Measurements from ENCODE around the gene REPIN1. TPM values are rescaled to one million over a fixed set of nuclear protein-coding genes. Genes with fewer than 3 reads are reported as not detected.
A peak's percentile ranks its signal among the peaks of the same experiment; 100 is the strongest.

The REPIN1 gene
- total and polyA plus RNA-seq, 9 of the 15 experiments (the other 6 are each of a cell fraction or from before 2014, with no cell fraction given): 8.1 to 283 (median 94.3) TPM

DNA sequence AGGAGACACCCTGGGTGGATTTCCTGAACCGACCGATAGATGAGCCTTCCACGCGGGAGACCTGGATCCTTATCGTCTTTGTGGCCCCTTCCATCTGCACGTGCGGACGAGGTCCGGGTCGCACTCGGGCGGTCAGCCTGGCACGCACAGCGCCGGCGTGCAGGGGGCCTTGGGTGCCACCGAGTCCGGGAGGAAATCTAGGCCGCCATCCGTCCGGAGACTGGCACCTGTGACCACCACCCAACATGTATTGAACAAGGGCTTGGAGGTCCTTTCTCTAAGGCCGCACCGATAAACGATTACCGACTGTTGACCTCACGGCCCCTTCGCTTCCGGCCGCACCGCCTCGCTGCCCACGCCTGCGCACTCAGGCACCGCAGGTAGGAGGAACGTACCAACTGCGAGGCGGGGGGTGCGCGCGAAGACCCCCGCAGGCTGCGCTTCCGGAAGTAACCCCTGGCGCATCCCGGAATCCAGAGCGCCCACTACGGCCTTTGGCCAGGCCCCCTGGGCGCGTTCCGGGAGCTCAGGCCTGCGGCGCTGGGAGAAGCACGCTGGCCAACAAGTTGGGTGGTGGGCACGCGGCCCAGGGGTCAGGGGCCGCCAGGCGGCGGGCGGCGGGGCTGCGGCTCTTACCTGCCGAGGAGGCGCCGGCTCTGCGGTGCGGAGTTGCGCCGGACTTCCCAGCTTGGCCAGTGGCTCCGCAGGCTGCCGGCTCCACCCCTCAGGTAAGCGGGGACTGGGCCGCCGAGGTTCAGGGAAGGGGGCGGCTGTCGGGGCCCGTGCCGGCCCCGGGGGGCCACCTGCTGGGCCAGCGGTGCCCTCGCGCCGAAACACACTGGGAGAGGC, 45.6 kb upstream of the REPIN1 start, which contains the start of the genes ACTR3C and LRRC61 (continued):
- TF ChIP-seq ZNF224 (CRISPR knock-in tag; IDR thresholded peaks at IDR 0.05): peak; percentile 81
- peak; percentile 75 for TF ChIP-seq EGR1 (conservative IDR thresholded peaks at IDR 0.05)
- peak; percentile 39; the same call in 1 of the 2 replicates for TF ChIP-seq PHB2 (IDR thresholded peaks at IDR 0.05; ENCODE audit: low read depth)
- peak; percentile 62 for TF ChIP-seq PML (IDR thresholded peaks at IDR 0.05; ENCODE audit: low read length)
- TF ChIP-seq ZNF75A (CRISPR knock-in tag; IDR thresholded peaks at IDR 0.05): peak; percentile 73; the same call in 1 of the 2 replicates
- peak; percentile 6 for TF ChIP-seq SMARCB1 (IDR thresholded peaks at IDR 0.05; ENCODE audit: insufficient read length, low read depth)
- TF ChIP-seq, protein P1, sequence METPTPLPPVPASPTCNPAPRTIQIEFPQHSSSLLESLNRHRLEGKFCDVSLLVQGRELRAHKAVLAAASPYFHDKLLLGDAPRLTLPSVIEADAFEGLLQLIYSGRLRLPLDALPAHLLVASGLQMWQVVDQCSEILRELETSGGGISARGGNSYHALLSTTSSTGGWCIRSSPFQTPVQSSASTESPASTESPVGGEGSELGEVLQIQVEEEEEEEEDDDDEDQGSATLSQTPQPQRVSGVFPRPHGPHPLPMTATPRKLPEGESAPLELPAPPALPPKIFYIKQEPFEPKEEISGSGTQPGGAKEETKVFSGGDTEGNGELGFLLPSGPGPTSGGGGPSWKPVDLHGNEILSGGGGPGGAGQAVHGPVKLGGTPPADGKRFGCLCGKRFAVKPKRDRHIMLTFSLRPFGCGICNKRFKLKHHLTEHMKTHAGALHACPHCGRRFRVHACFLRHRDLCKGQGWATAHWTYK (CRISPR knock-in tag; IDR thresholded peaks at IDR 0.05): peak; percentile 95
- peak; percentile 43; the same call in 1 of the 2 replicates for TF ChIP-seq ZNF12 (CRISPR knock-in tag; IDR thresholded peaks at IDR 0.05)
- TF ChIP-seq, protein P2, sequence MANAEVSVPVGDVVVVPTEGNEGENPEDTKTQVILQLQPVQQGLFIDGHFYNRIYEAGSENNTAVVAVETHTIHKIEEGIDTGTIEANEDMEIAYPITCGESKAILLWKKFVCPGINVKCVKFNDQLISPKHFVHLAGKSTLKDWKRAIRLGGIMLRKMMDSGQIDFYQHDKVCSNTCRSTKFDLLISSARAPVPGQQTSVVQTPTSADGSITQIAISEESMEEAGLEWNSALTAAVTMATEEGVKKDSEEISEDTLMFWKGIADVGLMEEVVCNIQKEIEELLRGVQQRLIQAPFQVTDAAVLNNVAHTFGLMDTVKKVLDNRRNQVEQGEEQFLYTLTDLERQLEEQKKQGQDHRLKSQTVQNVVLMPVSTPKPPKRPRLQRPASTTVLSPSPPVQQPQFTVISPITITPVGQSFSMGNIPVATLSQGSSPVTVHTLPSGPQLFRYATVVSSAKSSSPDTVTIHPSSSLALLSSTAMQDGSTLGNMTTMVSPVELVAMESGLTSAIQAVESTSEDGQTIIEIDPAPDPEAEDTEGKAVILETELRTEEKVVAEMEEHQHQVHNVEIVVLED (CRISPR knock-in tag; IDR thresholded peaks at IDR 0.05): peak; percentile 55; the same call in 1 of the 2 replicates
- TF ChIP-seq CCNT2 (IDR thresholded peaks at IDR 0.05; ENCODE audit: borderline replicate concordance, extremely low read depth, insufficient read length, low read depth, low read length): peak; percentile 81
- 0 out of 2 replicates have a peak, but pooled peaks have one; percentile 76 for TF ChIP-seq ZNF311 (CRISPR knock-in tag; IDR thresholded peaks at IDR 0.05)
- TF ChIP-seq, protein P3, sequence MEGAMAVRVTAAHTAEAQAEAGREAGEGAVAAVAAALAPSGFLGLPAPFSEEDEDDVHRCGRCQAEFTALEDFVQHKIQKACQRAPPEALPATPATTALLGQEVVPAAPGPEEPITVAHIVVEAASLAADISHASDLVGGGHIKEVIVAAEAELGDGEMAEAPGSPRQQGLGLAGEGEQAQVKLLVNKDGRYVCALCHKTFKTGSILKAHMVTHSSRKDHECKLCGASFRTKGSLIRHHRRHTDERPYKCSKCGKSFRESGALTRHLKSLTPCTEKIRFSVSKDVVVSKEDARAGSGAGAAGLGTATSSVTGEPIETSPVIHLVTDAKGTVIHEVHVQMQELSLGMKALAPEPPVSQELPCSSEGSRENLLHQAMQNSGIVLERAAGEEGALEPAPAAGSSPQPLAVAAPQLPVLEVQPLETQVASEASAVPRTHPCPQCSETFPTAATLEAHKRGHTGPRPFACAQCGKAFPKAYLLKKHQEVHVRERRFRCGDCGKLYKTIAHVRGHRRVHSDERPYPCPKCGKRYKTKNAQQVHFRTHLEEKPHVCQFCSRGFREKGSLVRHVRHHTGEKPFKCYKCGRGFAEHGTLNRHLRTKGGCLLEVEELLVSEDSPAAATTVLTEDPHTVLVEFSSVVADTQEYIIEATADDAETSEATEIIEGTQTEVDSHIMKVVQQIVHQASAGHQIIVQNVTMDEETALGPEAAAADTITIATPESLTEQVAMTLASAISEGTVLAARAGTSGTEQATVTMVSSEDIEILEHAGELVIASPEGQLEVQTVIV (CRISPR knock-in tag; IDR thresholded peaks at IDR 0.05; ENCODE audit: borderline replicate concordance): peak; percentile 71; the same call in 1 of the 2 replicates
- TF ChIP-seq HDAC2 (IDR thresholded peaks at IDR 0.05): peak; percentile 88; the same call in 1 of the 2 replicates
- peak; percentile 96; the same call in 1 of the 2 replicates for TF ChIP-seq RBM34 (IDR thresholded peaks at IDR 0.05; ENCODE audit: borderline replicate concordance, insufficient read depth, low read length)
- no peak for TF ChIP-seq BRCA1 (IDR thresholded peaks at IDR 0.05)
- TF ChIP-seq BRCA1 (CRISPR knock-in tag; IDR thresholded peaks at IDR 0.05): no peak
- TF ChIP-seq CBFA2T3 (IDR thresholded peaks at IDR 0.05): peak; percentile 48
- peak; percentile 97 for TF ChIP-seq CHD1 (IDR thresholded peaks at IDR 0.05; ENCODE audit: low read length)
- no peak for TF ChIP-seq MYBL2 (IDR thresholded peaks at IDR 0.05; ENCODE audit: low read depth)
- TF ChIP-seq MYBL2 (CRISPR knock-in tag; IDR thresholded peaks at IDR 0.05; ENCODE audit: borderline replicate concordance): no peak
- TF ChIP-seq CBX8 (IDR thresholded peaks at IDR 0.05; ENCODE audit: borderline replicate concordance, extremely low read depth, low read depth, low read length, poor library complexity, severe bottlenecking): no peak
- TF ChIP-seq ZNF253 (CRISPR knock-in tag; conservative IDR thresholded peaks at IDR 0.05): no peak
- TF ChIP-seq POLR2A (conservative IDR thresholded peaks at IDR 0.05): peak; percentile 91
- 0 out of 2 replicates have a peak, but pooled peaks have one; percentile 66 for TF ChIP-seq LARP7 (IDR thresholded peaks at IDR 0.05)

Measured in K562 (cell line).